RWPE2 (cell line): Measurements from ENCODE around the gene DAAM1.

Experiments used
- ATAC-seq: fragments of 200-7000 bp; cut with Tn5 transposase; 3 replicates; pipeline ENCODE4 v1.9.1; 2021; ENCODE audit warnings: low read depth
- DNase-seq: peaks from one replicate; pipeline ENCODE4 v3.0.0-alpha.2; 2020; ENCODE audit warnings: low spot score
- H3K27ac ChIP-seq: fragments of 450-650 bp; 2 replicates; pipeline ENCODE4 v1.5.1; 2017; ENCODE audit warnings: mild to moderate bottlenecking; ENCODE audit not compliant: poor library complexity, severe bottlenecking
- H3K27me3 ChIP-seq: fragments of 250-450 bp; sonication (Bioruptor Pico); 2 replicates; pipeline ENCODE4 v1.5.1; 2021; ENCODE audit warnings: mild to moderate bottlenecking, moderate library complexity; ENCODE audit not compliant: insufficient read depth, poor library complexity, severe bottlenecking
- H3K36me3 ChIP-seq: fragments of 250-450 bp; sonication (Bioruptor Pico); 2 replicates; pipeline ENCODE4 v1.5.1; 2020; ENCODE audit warnings: low read depth, mild to moderate bottlenecking, moderate library complexity
- H3K4me1 ChIP-seq: fragments of 250-450 bp; sonication (Bioruptor Pico); 2 replicates; pipeline ENCODE4 v1.5.1; 2021; ENCODE audit warnings: mild to moderate bottlenecking, moderate library complexity; ENCODE audit not compliant: insufficient read depth, poor library complexity, severe bottlenecking
- H3K4me3 ChIP-seq: fragments of 250-450 bp; sonication (Bioruptor Pico); 2 replicates; pipeline ENCODE4 v1.5.1; 2021; ENCODE audit warnings: mild to moderate bottlenecking, moderate library complexity; ENCODE audit not compliant: severe bottlenecking
- H3K9me3 ChIP-seq: fragments of 250-450 bp; sonication (Bioruptor Pico); 2 replicates; pipeline ENCODE4 v1.5.1; 2021; ENCODE audit warnings: mild to moderate bottlenecking, moderate library complexity; ENCODE audit not compliant: severe bottlenecking
- CTCF ChIP-seq: fragments of 450-650 bp; IDR thresholded peaks from one replicate; pipeline ENCODE4 v1.5.1; 2017; ENCODE audit warnings: mild to moderate bottlenecking, moderate library complexity; ENCODE audit not compliant: poor library complexity, severe bottlenecking

The DAAM1 gene

DNA sequence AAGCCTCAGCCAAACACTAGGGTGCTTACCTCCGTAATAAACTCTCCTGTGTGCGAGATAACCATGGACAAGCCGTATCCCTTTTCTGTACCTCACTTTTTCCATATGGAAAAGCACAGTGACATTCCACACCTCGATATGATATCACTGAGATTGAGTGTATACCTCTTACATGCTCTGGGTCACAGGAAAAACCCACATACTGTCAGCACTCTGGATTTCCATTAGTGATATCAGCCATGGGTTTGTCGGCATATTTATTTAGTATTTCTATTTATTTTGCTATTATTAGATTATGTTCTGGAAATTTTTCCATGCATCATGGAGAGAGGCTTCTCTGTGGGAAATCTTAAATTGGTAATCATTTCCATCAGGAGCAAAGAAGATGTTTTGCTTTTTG lies 28.0 kb upstream of the DAAM1 start:
- Histone ChIP-seq H3K4me3 (no peak overlapping the region), H3K36me3 (no peaks in the 10 kb centered on the region), H3K4me1 (peaks cover 2% of the 10 kb centered on the region), H3K9me3 (no peaks in the 10 kb centered on the region), H3K27ac (no peak overlapping the region), H3K27me3 (no peaks in the 10 kb centered on the region)
- ATAC-seq, result no peak
- DNase-seq, result no peak
- TF ChIP-seq CTCF, result no peak

DNA sequence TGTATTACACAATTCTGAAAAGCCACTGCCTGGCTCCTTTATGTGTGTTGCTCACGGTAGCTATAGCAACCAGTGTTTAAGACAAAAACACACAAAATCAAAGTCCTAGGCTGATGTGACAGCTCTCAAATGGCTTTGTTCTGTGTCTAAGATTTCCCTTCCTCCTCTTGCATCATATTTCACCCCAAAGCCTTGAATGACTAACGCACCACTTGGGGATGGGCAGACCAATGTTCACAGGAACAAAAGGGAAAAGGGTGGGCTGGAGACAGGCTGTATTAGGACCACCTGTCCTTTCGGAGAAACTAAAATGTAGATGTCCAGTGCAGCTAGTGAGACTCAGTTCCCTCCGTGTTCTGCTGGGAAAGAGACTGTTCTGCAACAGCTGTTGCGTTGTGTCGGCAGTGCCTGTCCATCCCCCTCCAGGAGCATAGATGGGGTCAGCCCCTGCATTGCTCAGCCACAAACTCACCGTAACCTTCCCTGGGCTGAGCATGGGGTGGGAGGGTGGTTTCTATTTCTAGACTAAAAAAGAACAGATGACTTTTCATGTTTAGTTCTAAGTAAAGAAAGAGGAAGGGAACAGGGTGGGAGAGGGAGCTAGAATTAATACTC lies 26.8 kb upstream of the DAAM1 start:
- H3K4me1 ChIP-seq, result peaks cover 2% of the 10 kb centered on the region
- ATAC-seq (peak; percentile 58; the same call in 2 of the 3 replicates), DNase-seq (no peak)
- no peaks in the 10 kb centered on the region for H3K36me3 ChIP-seq
- H3K9me3 ChIP-seq, result no peaks in the 10 kb centered on the region
- H3K4me3 ChIP-seq, result no peak overlapping the region
- H3K27ac ChIP-seq, result no peak overlapping the region
- no peaks in the 10 kb centered on the region for H3K27me3 ChIP-seq
- no peak for TF ChIP-seq CTCF

- TF ChIP-seq CTCF, result no peak
- Histone ChIP-seq H3K36me3 (no peaks in the 10 kb centered on the region), H3K4me3 (no peak overlapping the region), H3K27me3 (no peaks in the 10 kb centered on the region), H3K9me3 (no peaks in the 10 kb centered on the region), H3K27ac (no peak overlapping the region), H3K4me1 (peaks cover 1% of the 10 kb centered on the region)
- ATAC-seq (no peak), DNase-seq (no peak)
Observed at GRCh38 chr14:59166258-59166657, 22.2 kb upstream of the DAAM1 start.

DNA sequence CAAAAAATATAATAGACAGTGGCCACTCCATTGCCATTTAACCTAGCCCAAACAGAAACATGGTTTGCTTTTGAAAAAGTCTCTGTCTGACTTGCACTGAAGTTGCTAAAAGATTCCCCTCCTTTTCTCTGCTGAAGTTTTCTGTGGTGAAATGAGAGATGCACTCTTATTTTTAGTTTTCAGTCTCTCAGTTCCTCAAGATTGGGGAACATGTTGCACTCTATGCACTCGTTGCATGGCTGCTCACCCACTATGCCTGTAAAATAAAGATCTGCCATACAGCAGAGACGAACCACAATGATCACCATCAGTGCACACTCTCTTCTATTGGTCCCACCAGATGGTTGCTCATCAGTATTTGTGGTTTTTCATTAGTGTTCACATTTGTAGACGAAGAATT lies 13.1 kb upstream of the DAAM1 start:
- ATAC-seq (no peak), DNase-seq (no peak)
- TF ChIP-seq CTCF, result no peak
- no peaks in the 10 kb centered on the region for H3K27me3 ChIP-seq
- H3K9me3 ChIP-seq, result no peaks in the 10 kb centered on the region
- H3K27ac ChIP-seq, result no peak overlapping the region
- no peaks in the 10 kb centered on the region for H3K4me1 ChIP-seq
- no peaks in the 10 kb centered on the region for H3K36me3 ChIP-seq
- no peak overlapping the region for H3K4me3 ChIP-seq

DNA sequence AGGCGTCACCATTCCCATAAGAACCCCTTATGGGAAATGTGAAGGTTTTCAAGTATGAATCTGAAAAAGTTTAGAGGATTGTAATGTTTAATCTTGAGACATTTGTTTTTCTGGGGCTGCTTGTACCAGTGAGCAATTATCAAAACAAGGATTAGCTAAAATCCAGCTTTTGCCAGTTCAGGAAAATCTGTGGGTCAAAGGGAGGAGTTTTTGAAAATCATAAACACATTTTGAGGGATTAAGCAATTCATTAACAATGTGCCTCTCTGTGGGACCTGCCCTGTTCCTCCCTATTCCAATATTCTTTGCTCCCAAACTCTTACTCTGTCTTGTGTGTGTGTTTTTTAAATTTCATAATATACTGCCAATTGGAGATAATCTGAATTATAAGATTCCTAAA lies 11.7 kb upstream of the DAAM1 start:
- Histone ChIP-seq H3K27me3 (no peaks in the 10 kb centered on the region), H3K4me3 (no peak overlapping the region), H3K27ac (no peak overlapping the region), H3K36me3 (no peaks in the 10 kb centered on the region), H3K4me1 (no peaks in the 10 kb centered on the region), H3K9me3 (no peaks in the 10 kb centered on the region)
- DNase-seq (no peak), ATAC-seq (no peak)
- no peak for TF ChIP-seq CTCF
